PC-3 (cell line): ENCODE measurements around the gene PLXDC1. TPM values are rescaled to one million over a fixed set of nuclear protein-coding genes. Genes with fewer than 3 reads are reported as not detected.
A peak's percentile ranks its signal among the peaks of the same experiment; 100 is the strongest.

Experiments
- ATAC-seq: fragments of 200-7000 bp; cut with Tn5 transposase; 2 replicates; pipeline ENCODE4 v1.9.1; 2020; ENCODE audit warnings: mild to moderate bottlenecking, moderate library complexity
- BruUV-seq: library from RNA; stranded (reverse); fragments of 400-500 nt; replicated peaks from 2 replicates; lab custom pipeline; 2021; lab: Mats Ljungman, UMichigan
- CTCF ChIA-PET: fragments of 300-600 bp; sonication (Branson Sonifier 250); formaldehyde crosslinking; loops from one replicate; lab custom pipeline; 2022; ENCODE audit warnings: antibody characterized with exemption; lab: Charles Lee
- POLR2A ChIA-PET: fragments of 300-600 bp; sonication (Branson Sonifier 250); formaldehyde crosslinking; loops from one replicate; lab custom pipeline; 2022; ENCODE audit warnings: antibody characterized with exemption; ENCODE audit not compliant: unreplicated experiment; lab: Charles Lee
- DNase-seq: peaks from one replicate; pipeline ENCODE4 v3.0.0-alpha.2; 2015
- H2AFZ ChIP-seq: fragments of 300-600 bp; sonication (generic); 2 replicates; pipeline ENCODE4 v1.6.0; 2016; ENCODE audit warnings: antibody characterized with exemption, low read length
- H3F3A ChIP-seq: fragments of 300-600 bp; sonication (generic); one replicate; pipeline ENCODE4 v1.6.0; 2017; ENCODE audit warnings: antibody characterized with exemption, low read length, control low read depth, mild to moderate bottlenecking; ENCODE audit not compliant: unreplicated experiment
- H3K27ac ChIP-seq: fragments of 300-600 bp; sonication (generic); 2 replicates; pipeline ENCODE4 v1.5.1; 2016; ENCODE audit warnings: mild to moderate bottlenecking, low read length
- H3K27me3 ChIP-seq: fragments of 300-600 bp; sonication (generic); 2 replicates; pipeline ENCODE4 v1.6.1; 2016; ENCODE audit warnings: low read length, mixed read lengths
- H3K36me3 ChIP-seq: fragments of 300-600 bp; sonication (generic); 2 replicates; pipeline ENCODE4 v1.6.1; 2016; ENCODE audit warnings: low read depth, mixed run types, low read length, mixed read lengths
- H3K4me1 ChIP-seq: fragments of 300-600 bp; sonication (generic); 2 replicates; pipeline ENCODE4 v1.5.1; 2016; ENCODE audit warnings: low read length; ENCODE audit not compliant: insufficient read depth
- H3K4me2 ChIP-seq: fragments of 300-600 bp; sonication (generic); 2 replicates; pipeline ENCODE4 v1.6.0; 2016; ENCODE audit warnings: low read length
- H3K4me3 ChIP-seq: fragments of 300-600 bp; sonication (generic); 2 replicates; pipeline ENCODE4 v1.5.1; 2016; ENCODE audit warnings: mild to moderate bottlenecking, low read length, mixed read lengths
- H3K79me2 ChIP-seq: fragments of 300-600 bp; sonication (generic); 2 replicates; pipeline ENCODE4 v1.6.1; 2017; ENCODE audit warnings: low read length, mixed read lengths
- H3K9ac ChIP-seq: fragments of 300-600 bp; sonication (generic); 2 replicates; pipeline ENCODE4 v1.6.0; 2016; ENCODE audit warnings: mild to moderate bottlenecking, low read length
- H3K9me2 ChIP-seq: fragments of 300-600 bp; sonication (generic); replicated peaks from 2 replicates; pipeline ENCODE4 v1.6.1; 2016; ENCODE audit warnings: mixed run types, low read length, mixed read lengths
- H3K9me3 ChIP-seq: fragments of 300-600 bp; sonication (generic); 2 replicates; pipeline ENCODE4 v1.6.1; 2016; ENCODE audit warnings: low read length, mixed read lengths
- H4K20me1 ChIP-seq: fragments of 300-600 bp; sonication (generic); 2 replicates; pipeline ENCODE4 v1.6.1; 2016; ENCODE audit warnings: low read length, mixed read lengths
- EZH2 ChIP-seq: fragments of 300-600 bp; sonication (generic); IDR thresholded peaks from one replicate; pipeline ENCODE4 v1.6.1; 2017; ENCODE audit warnings: antibody characterized with exemption, mild to moderate bottlenecking, low read length; ENCODE audit not compliant: unreplicated experiment
- EZH2phosphoT487 ChIP-seq: fragments of 300-600 bp; sonication (generic); IDR thresholded peaks from 2 replicates; pipeline ENCODE4 v1.6.1; 2018; ENCODE audit warnings: mild to moderate bottlenecking, antibody characterized with exemption, low read length, borderline replicate concordance
- intact Hi-C: fragments of 100-400 bp; cut with micrococcal nuclease; formaldehyde crosslinking; loops from 2 replicates; pipeline ENCODE4 v1.9.0; 2023
- total RNA-seq: library from RNA; depleted of rRNA; stranded (reverse); fragments of >200 nt; gene quantifications from 2 replicates; pipeline ENCODE4 v1.2.3, GENCODE V29; 2014; rRNA removed
- TF ChIP-seq, protein P1 (sequence below): fragments of 300-600 bp; sonication (generic); conservative IDR thresholded peaks from 2 replicates; pipeline ENCODE4 v1.5.1; 2017; ENCODE audit warnings: antibody characterized with exemption, low read depth, mild to moderate bottlenecking, low read length

Gene PLXDC1
- total RNA-seq, 1 experiment from 2014 or later: not detected

DNA sequence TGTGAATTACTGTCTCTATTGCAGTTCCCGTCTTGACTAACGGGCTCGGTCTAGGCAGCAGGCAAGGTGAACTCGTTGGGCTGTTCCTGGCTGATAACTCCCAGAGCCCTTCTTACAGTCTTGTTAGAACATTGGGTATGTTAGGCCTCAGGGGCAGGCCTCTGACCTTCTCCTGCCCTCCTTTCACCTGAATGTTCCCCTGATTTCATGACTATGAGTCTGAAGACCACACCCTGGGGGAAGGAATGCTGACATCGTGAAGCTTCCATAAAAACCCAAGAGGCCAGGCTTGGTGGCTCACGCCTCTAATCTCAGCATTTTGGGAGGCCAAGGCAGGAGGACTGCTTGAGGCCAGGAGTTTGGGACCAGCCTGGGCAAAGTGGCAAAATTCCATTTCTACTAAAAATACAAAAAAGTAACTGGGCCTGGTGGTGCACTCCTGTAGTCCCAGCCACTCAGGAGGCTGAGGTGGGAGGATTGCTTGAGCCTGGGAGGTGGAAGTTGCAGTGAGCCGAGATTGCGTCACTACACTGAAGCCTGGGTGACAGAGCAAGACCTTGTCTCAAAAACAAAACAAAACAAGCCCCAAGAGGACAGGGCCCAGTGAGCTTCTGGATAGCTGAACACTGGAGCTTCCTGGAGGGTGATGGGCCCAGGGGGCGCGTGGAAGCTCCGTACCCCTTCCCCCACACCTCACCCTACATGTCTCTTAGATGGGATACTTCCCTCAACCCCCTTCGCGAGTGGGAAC lies 136.5 kb downstream of the PLXDC1 start:
- Histone ChIP-seq H3K27me3 (no peaks in the 10 kb centered on the region), H3K79me2 (no peaks in the 10 kb centered on the region), H3K4me1 (no peaks in the 10 kb centered on the region), H3F3A (no peaks in the 10 kb centered on the region), H3K4me3 (no peak overlapping the region), H3K9me2 (no peaks in the 10 kb centered on the region), H3K9ac (no peak overlapping the region), H4K20me1 (no peaks in the 10 kb centered on the region), H3K9me3 (no peaks in the 10 kb centered on the region), H2AFZ (no peak overlapping the region), H3K4me2 (no peak overlapping the region), H3K27ac (no peak overlapping the region), H3K36me3 (no peaks in the 10 kb centered on the region)
- TF ChIP-seq EZH2 (no peak), EZH2phosphoT487 (no peak)
- TF ChIP-seq, protein P1, sequence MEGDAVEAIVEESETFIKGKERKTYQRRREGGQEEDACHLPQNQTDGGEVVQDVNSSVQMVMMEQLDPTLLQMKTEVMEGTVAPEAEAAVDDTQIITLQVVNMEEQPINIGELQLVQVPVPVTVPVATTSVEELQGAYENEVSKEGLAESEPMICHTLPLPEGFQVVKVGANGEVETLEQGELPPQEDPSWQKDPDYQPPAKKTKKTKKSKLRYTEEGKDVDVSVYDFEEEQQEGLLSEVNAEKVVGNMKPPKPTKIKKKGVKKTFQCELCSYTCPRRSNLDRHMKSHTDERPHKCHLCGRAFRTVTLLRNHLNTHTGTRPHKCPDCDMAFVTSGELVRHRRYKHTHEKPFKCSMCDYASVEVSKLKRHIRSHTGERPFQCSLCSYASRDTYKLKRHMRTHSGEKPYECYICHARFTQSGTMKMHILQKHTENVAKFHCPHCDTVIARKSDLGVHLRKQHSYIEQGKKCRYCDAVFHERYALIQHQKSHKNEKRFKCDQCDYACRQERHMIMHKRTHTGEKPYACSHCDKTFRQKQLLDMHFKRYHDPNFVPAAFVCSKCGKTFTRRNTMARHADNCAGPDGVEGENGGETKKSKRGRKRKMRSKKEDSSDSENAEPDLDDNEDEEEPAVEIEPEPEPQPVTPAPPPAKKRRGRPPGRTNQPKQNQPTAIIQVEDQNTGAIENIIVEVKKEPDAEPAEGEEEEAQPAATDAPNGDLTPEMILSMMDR: no peak
- BruUV-seq: no TSS peak
- CTCF ChIA-PET: no interaction called here
- intact Hi-C loops: no loop called here
- DNase-seq (no peak), ATAC-seq (no peak)
- POLR2A ChIA-PET: no interaction called here

DNA sequence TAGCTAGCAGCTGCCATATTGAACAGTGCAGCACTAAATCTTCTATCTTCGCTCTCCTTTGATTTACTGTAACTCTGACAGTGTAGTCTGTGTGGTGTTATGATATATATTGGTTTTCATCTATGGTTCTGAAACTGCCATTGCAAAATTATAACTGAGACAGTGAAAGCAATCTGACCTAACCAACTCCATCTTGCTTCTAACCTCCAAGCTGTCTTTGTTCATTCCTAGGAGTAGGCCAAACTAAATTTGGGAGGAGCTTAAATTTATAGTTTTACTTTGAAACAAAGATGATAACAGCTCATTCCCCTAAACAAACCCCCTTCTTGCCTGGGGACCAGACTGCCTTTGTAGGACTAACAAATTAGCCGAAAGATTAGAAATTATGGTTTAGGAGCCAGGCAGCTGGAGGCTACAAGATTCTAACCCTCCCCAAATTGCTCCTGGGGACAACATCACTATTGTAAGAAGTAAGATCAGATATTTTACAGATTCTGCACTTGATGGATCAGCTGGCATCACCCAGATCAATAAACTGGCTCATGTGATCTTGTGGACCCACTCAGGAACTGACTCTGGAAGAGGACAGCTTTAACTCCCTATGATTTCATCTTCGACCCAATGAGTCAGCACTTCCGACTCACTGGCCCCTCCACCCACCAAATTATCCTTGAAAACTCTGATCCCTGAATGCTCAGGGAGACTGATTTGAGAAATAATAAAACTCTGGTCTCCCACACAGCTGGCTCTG lies 137.2 kb downstream of the PLXDC1 start:
- no peak overlapping the region for H3K9ac ChIP-seq
- no peaks in the 10 kb centered on the region for H3F3A ChIP-seq
- DNase-seq (peak; percentile 16), ATAC-seq (no peak)
- no peaks in the 10 kb centered on the region for H3K36me3 ChIP-seq
- no peaks in the 10 kb centered on the region for H3K79me2 ChIP-seq
- BruUV-seq: no TSS peak
- no peak for TF ChIP-seq EZH2
- TF ChIP-seq, protein P1: no peak
- no peak for TF ChIP-seq EZH2phosphoT487
- H3K4me1 ChIP-seq: no peaks in the 10 kb centered on the region
- H2AFZ ChIP-seq: no peak overlapping the region
- H3K4me3 ChIP-seq: no peak overlapping the region
- ChIA-PET POLR2A (no interaction called here), CTCF (no interaction called here)
- H3K27me3 ChIP-seq: no peaks in the 10 kb centered on the region
- H3K4me2 ChIP-seq: no peak overlapping the region
- H4K20me1 ChIP-seq: no peaks in the 10 kb centered on the region
- no peaks in the 10 kb centered on the region for H3K9me3 ChIP-seq
- H3K9me2 ChIP-seq: no peaks in the 10 kb centered on the region
- no peak overlapping the region for H3K27ac ChIP-seq
- intact Hi-C loops: no loop called here

Other genes with a start within 250 kb of the PLXDC1 start
- not detected in 2 replicates for gene FBXO47, start 184.2 kb downstream of the PLXDC1 start, total RNA-seq
- 0.58 TPM in 1 of 2 replicates, not detected in the other for gene ARL5C, start 14.5 kb upstream of the PLXDC1 start, total RNA-seq
- 4.3 and 6.0 TPM in 2 replicates for gene CACNB1, start 46.0 kb upstream of the PLXDC1 start, total RNA-seq
- 2,496 and 2,509 TPM in 2 replicates for gene RPL19, start 48.6 kb upstream of the PLXDC1 start, total RNA-seq
- gene STAC2, start 74.3 kb upstream of the PLXDC1 start, total RNA-seq: not detected in 2 replicates
- gene FBXL20, start 250.0 kb upstream of the PLXDC1 start, total RNA-seq: 2.2 and 5.0 TPM in 2 replicates